Germinal center (tissue), 1 donor: ENCODE data around the gene C10orf90.

Source experiments
- DNase-seq: peaks from one replicate; pipeline ENCODE4 v3.0.0; 2012; ENCODE audit warnings: mixed read lengths, low spot score

The C10orf90 gene

DNA sequence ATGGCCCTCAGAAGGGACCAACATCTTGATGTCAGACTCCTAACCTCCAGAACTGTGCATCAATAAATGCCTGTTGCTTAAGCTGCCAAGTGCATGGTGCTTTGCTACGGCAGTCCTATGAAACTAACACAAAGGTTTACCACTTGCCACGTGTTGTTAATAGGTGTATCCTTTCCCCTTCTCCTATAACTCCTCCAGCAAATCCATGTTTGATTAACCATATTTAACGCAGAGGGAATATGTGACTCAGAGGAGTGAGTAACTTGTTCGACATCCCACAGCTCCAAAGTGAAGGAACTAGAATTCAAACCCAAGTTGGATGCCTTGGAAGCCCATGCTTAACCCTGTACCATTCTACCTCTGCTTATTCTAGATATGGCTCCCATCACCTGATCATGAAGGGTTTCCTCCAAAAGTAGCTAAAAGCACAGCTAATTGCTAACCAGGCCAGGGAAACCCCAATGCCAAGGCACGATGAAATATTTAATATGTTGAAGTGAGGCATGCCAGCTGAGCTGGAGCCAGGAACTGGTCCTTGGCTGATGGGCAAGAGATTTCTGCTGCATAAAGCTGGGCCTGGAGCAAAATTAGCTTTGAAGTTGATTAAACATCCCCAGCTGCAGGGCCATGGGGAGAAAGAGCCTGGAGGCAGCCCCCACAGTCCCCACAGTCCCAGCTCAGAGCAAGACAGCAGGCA is 131.9 kb downstream of the C10orf90 start:
- DNase-seq, result no peak

DNA sequence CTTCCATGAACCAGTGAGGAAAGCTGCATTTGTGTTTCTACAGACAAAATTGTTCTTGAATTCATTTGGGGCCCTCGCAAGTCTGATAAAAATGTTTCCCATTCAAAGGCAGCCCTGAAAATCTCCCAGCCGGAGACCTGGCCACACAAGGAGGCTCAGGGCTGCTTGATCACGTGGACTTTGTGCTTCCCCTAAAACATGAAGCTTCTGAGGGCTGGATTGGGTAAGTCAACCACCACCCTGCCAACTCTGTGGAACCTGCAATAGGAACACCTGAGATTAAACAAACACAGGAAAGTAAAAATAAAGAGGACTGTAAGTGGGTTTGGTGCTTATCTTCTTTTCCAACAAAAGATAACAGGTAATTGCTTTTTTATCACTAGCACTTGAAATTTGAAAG is 133.8 kb downstream of the C10orf90 start:
- no peak for DNase-seq

DNA sequence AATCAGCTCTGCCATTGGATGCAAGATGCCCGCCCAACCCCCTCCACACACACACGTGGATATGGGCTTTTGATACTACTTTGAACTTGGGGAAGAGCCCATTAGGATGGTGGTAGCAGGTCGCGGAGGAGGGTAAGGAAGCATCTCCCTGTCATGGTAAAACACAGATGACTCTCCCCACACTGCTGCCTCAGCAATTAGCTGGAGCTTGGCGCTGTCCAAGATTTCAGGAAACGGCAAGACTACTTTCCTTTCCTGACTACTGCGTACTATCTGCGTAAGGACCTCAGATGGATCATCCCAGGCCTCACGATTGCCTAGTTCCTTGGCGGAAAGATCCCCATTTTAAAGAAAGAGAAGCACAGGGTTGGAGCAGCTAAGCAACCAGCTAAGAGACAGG is 134.3 kb downstream of the C10orf90 start:
- no peak for DNase-seq

DNA sequence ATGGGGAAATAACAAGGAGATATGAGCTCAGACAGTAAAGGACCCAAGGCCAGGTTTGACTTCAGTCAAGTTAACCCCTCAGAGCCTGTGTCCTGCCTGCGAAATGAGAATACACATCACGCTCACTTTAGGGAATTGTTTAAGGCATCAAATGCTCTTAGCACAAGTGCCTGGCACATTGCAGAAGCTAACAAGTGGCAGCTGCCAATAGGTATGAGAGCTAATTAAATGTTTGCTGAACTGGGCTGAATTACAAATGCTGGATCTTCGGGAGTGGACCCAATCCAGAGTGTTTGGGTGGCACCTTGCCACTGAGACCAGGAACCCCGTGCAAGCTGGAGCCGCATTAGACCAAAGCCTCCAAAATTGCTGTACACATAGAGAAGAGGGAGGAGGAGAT is 136.8 kb downstream of the C10orf90 start:
- DNase-seq, result no peak

DNA sequence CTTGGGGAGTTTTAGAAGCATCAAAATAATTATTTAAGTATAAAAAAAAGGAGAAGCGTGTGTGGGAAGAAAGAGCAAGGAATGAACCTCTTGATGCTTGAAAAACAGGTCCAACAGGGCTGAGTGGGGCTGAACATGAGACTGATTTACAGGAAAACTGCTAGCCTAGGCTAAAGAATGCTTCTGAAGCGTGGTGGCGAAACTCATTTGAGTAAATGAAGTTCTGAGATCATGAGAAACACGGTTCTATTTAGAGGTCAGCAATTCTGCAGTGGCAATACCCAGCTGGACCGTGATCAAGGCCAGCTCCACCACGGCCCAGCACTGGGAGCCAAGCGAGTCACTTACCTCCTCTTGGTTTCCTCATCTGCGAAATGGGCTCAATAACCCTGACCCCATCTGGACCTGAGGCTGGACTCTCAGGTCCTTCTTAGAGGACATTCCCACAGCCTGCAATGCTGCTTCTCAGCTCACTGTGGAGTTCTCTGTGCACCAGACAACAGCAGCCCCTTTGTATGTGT is 142.1 kb downstream of the C10orf90 start:
- no peak for DNase-seq

DNA sequence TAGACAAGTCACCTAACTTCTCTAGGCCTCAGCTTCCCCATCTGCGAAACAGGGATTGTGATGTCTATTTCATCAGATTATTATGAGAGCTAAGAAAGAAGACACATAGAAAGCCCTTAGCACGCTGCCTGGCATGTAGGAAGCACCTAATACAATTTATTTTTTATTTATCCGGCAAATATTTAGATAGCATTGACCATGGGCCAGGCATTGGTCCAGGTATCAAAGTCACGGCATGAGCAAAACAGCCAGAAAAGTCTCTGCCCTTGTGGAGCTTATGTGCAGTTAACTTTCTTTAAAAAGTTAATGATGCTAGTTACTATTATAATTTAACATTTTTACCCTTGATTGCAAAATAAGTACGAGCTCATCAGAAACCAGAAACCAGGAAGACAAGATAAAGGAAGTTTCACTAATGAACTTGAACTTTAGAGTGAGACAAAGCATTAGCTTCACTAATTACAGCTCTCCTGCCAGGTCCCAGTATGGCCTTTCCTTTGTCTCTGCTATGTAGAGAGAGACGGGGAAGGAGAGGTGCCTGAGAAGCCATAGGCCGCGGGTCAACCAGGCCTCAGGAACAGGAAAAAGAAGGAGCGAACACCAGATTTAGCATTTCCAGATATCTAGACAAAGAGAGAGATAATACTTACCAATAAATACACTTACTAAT is 142.7 kb downstream of the C10orf90 start:
- DNase-seq, result no peak

DNA sequence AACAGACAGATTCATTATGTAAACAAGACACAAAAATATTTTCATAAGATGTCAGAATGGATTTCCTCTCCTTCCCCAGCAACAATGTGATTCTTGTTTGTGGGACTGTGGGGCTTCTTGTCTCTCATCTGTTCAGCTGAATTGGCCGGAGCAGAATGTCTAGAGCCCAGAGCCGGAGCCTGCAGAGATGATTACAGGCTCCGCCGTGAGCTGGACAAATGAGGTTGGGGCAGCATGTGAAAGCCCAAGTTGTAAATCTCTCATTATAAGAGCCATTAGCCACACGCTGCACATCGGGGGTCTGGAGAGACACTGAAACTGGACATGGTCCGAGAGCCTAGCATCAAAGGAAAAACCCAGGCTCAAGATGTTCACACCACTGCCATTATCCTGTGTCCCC is 145.2 kb downstream of the C10orf90 start:
- DNase-seq, result no peak

DNA sequence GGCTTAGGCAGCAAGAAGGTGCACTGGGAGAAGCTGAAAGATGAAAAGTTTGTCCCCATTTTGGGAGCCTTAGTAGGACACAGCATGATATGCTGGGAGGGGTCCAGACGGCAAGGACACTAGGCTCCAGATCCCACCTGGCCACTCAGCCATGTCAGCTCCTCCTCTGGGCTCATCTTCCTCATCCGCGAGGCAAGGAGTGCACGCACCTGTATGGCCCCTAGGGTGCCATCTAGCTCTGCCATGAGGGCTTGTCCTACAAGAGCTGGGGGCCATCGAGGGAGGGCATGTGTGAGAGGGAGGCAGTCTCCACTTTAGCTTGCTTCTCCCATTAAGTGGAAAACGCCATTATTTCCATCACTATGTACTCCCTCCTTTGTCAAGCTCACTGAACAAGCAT is 146.0 kb downstream of the C10orf90 start:
- no peak for DNase-seq

DNA sequence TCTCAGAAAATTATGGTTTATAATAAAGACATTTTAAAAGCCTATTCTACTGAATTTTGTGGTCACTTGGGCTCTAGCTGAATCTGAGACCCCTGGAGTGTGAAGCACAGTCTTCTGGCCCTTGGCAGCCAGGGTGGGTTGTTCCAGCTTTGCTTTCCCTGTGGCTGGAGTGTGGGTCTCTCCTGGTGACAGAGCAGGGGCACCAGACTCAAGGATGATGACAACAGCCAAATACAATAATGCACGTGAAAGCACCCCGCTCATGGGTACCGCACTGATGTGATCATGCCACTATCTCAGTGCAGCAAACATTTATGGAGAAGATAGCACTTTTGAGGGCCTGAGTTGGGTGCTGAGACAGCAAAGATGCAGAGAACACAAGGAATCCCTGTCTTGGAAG is 147.4 kb downstream of the C10orf90 start:
- no peak for DNase-seq

DNA sequence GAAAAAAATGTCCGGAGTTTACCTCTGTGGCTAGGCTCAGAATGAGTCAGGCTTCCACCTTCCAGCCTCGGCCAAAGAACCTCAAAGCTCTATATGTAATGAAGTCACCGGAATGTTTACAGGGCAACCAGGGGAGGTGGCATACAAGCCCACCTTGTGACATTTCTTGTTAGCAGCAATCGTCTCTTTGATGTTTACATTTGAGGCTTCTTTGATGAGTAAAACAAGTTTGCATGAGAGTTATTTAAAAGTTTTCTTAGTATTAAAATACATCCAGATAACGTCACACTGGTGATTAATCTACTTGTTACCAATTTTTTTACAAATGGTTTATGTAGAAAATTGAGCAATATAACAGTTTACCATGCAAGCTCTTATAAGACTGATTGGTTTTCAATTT is 149.1 kb downstream of the C10orf90 start:
- DNase-seq, result no peak

DNA sequence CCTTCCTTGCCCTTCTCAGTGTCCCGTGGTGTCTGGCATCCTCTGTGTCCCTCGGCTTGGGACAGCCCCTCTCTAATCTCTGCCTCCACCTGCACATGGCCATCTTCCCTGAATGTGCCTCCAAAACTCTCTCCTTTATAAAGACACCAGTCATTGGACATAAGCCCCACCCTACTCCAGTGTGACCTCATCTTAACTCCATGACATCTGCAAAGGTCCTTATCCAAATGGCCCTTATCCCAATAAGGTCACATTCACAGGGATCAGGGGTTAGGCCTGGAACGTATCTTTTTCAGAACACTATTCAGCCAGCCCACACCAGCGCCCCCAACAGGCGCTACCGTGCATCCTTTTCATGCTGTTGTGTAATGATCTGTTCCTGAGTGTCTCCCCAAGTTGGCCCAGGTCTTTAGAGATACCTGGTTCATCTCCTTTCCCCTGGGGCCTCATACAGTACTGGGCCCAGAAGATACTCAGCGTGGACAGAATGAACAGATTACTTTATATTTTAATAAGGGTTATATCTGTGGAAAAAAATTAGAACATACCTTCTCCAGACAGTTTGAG is 149.7 kb downstream of the C10orf90 start:
- no peak for DNase-seq

DNA sequence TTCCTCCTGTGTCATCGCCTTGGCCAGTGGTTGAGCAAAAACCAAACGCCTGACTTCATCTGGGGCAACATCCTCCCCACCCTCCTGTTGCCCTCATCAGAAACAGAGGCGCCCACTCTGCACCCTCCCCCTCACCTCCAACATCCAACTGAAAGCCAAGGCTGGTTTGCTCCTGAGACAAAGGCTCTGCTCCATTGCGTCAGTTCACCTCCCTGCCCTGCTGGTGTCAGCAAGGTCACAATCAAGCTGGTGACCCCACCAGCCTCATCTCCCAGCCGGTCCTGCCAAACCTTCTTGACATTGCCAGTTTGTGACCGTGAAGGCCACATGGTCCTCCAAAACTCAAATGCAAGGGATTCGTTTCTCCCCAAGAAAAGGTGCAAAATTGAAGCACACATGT is 150.5 kb downstream of the C10orf90 start:
- DNase-seq, result no peak

DNA sequence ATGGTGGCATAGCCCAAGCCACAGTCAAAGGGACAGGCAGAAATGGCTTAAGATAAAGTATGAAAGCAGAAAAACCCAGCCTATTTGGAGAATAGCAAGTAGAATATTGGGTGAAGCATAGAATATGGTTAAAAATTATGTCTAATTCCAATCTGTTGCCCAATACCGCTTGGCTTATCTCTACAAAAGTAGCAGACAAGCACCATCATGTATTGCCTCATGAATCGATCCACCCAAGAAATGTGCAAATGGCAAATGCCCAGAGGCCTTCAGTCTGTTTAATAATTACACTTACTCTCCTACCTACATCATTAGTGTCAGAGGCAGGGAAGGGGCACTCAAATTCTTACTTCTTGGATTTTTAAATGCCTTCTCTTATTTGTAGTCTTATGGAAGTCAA is 151.3 kb downstream of the C10orf90 start:
- DNase-seq, result no peak

DNA sequence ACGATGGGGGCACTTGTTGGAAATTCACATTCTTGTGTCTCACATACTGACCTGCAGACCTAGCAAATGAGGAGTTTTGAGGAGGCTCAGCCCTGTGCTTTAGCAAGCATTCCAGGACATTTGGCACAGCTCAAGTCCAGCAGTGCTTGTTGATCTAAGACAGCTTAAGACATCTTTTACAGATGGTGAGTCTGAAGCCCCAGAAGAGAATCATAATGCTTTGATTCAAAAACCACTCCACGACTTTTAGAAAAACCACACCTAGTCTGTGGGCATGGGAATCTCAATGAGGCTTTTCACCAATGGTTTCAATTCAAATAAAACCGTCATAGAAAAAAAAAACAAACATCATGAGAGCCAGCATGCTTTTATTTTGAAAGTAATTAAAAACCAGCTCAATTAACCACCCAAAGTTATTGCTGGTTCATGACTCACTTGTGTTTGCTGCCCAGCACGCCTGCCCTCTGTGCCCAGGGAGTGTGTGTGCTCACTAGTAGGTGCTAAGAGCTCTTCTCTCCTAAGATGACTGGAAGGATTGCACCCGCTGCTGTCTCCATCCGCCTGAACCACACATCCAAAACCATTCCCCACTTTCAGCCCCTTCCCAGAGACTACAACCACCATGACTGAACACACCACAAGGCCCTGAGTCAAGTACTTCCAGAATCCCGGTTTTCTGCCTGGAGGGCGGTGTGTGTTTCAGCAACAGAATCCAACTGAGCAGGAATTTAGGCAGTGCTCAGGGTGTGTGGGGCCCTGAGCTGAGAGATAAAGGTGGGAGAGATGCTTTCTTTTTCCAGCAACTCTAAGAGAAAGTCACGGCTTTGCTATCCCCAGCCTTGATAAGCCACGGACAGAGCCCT is 152.0 kb downstream of the C10orf90 start:
- DNase-seq, result no peak

DNA sequence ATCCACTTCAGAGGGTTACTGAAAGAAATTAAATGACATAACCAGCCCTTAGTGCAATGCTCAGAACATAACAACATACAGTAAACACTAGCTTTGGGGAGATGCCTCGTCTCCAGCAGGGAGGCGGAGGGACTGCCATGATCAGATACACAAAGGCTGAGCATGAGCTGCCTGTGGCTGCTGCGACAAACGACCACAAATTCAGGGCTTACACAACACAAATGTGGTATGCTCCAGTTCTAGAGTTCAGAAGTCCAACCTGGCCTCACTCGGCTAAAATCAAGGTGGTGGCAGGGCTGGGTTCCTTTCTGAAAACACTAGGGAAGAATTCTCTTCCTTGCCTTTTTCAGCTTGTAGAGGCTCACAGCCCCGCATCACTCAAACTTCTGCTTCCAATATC is 154.0 kb downstream of the C10orf90 start:
- DNase-seq, result no peak

DNA sequence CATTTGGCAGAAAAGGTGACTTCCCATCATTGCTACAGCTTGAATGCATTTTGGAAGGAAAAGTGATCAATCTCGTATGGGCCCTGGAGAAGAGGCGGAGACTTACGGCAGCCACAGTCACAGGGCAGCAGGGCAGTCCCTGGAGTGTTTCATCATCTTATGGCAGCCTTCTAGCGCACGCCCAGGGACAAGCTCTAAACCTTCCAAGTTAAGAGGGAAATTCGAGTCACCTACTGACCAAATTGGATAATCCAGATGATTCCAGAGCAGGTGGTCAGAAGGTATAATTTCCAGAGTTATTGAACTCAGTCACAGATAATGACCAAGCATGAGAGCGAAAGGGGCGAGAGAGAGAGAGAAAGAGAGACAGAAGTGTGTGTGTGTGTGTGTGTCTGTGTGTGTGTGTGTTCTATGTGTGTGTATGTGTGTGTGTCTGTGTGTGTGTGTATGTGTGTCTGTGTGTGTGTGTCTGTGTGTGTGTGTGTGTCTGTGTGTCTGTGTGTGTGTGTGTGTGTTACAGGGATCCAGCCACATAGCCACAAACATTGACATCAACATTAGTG is 158.5 kb downstream of the C10orf90 start:
- no peak for DNase-seq

DNA sequence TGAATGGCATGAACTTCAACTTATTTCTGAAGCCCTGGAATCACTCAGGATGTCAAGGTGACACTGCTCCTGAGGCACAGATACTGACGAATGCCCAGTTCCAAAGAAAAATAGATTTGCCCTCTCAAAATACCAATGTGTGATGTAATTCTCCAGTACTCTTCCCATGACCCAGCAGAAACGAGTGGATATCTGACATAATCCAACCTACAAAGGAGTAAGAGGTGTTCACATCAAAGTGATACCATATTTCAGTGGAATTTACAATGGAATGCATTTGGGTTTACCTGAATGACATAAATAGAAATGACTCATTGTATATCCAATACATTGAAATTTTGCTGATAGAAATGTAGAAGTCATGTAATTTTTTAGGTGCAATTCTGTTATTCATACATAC is 161.3 kb downstream of the C10orf90 start:
- DNase-seq, result no peak

DNA sequence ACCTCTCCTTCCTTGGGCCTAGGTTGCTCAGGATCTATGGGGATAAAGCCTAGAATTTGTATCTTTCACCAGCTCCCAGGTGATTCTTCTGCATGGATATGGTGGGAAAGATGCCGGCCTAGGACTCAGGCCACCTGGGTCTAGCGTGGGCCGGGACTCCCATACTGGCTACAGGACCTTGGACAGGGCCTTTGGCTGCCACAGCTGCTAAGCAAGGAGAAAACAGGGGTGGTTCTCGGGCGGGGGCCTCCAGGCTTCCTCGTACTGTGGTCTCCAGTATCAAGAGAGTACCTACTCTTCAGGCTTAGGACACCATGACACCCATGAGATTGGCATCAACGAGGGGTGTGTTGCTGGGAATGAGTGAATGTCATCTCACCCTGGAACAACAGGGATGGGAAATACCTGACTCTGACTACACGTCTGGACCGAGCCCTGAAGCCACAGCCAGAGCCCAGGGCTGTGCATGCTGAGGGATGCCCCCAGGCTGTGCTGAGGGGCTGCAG is 161.9 kb downstream of the C10orf90 start:
- DNase-seq, result no peak

DNA sequence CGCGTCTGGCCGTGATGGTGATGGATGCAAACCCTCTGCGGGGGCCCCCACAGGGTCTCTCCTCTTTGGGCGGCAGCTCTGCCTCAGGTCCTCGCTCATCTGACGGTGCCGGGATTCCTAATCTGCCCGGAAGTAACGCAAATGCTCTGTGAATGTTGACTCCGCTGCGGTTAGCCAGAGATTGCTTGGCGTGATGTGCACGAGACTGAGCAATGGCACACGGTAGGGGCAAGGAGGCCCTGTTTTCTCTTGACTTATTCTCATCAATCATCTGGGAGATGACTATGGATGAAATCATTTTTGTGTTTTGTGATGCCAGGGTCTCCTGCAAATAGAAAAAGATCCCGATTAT is 165.8 kb downstream of the C10orf90 start:
- DNase-seq, result no peak

DNA sequence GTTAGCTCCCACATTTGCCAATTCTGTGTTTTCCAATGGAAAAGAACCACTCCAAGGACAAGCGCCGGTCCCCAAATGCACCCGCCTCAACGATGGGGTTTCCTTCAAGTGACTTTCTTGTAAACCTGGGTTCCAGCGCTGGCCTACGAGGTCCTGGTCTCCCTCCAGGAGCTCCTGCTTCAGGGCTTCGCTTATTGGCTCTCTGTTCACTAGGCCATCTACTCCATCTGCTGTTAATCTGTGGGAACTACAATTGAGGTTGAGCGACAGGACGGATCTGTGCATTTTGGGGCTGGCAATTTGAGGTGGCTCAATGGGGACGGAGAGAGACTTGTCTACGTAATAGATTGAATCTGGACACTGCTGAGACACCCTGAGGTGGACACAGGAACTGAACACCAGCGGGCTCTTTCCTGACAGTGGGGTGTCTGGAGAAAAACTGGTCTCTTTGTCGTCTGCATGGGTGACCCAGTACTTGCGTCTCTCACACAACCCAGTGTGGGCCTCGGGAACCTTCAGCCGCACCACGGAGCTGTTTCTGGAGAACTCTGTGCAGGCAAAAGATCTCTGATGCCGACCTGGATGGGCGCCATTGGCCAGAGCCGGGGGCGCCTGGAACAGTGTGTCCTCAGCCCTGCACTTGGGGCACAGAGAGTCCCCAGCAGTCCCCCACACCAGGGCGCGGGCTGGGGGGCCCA is 166.3 kb downstream of the C10orf90 start:
- DNase-seq, result peak; percentile 9

DNA sequence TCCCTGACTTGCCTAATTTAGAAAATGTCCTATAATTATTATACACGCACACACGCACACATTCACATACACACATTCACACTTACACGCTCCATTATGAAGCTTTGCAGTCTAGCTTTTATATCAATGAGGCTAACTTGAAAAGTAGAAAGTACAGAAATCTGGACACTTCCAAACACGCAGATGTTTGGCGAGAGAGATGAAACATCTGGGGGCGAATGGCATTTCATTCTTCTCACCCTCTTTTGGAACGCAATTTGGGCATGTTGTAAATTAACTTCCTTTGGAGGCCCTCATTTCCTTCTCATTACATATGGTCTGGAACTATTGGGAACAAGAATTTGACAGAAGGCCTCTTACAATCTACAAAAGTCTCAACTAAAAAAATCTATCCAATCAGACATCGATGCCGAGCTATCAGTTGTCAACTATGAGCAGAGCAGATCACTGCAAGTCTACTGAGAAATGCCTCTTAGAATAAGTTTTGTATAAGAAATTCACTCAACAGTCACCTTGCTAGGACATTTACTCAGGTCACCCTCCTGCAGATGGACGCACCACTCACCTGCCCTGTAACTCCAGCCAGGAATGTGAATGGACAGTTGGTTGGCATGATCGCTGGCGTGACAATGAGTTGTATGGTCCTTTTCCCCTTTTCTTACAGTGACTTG is 167.0 kb downstream of the C10orf90 start:
- no peak for DNase-seq
